Measurements from ENCODE around the gene CORO7. TPM values are rescaled to one million over a fixed set of nuclear protein-coding genes. Genes with fewer than 3 reads are reported as not detected.

CORO7 gene
- 13.9 to 19.3 TPM (median 16.2 TPM) in 5 replicates for total RNA-seq (2022; extraction: Qiagen RNA extraction; ENCODE audit: low read depth)

GRCh38 chr16:4416200-4417032 lies at the start of gene CORO7:
CORO7 (minus strand) TSS chr16:4416596; CDS start chr16:4416518, 78 bp downstream.

DNA sequence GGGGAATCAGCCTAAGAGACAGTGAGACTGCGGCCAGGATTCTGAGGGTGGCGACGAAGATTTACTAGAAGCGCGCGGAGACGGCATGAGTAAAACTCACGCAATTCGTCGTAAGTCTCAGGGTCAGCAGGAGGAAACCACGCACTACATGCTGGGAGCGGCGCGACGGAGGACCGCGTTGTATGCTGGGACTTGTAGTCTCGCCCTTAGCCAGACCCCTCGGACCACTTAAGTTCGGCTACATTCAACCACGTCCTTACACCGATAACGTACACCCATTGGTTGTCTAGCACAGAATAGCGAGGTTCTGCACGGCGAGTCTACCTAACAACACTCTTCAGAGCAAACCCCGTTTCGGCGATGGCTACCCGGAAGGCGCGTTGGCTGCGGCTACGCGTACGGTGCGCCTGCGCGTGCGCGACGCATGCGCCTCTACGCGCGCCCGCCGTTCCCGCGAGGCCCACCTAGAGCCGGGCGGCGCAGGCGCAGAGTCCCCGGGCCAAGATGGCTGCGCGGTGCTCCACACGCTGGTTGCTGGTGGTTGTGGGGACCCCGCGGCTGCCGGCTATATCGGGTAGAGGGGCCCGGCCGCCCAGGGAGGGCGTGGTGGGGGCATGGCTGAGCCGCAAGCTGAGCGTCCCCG lies 9.1 kb upstream of the CORO7 start, which contains the start of gene DNAJA3:
TSS of gene DNAJA3 (plus strand) at position 491 of the 643 bp plus-strand sequence. CDS start at position 505, 14 bp downstream.

GRCh38 chr16:4371357-4372000 lies 44.9 kb downstream of the CORO7 start, which contains the start of gene VASN:
VASN (plus strand) TSS chr16:4371848; CDS start chr16:4380878, 9,030 bp downstream.

DNA sequence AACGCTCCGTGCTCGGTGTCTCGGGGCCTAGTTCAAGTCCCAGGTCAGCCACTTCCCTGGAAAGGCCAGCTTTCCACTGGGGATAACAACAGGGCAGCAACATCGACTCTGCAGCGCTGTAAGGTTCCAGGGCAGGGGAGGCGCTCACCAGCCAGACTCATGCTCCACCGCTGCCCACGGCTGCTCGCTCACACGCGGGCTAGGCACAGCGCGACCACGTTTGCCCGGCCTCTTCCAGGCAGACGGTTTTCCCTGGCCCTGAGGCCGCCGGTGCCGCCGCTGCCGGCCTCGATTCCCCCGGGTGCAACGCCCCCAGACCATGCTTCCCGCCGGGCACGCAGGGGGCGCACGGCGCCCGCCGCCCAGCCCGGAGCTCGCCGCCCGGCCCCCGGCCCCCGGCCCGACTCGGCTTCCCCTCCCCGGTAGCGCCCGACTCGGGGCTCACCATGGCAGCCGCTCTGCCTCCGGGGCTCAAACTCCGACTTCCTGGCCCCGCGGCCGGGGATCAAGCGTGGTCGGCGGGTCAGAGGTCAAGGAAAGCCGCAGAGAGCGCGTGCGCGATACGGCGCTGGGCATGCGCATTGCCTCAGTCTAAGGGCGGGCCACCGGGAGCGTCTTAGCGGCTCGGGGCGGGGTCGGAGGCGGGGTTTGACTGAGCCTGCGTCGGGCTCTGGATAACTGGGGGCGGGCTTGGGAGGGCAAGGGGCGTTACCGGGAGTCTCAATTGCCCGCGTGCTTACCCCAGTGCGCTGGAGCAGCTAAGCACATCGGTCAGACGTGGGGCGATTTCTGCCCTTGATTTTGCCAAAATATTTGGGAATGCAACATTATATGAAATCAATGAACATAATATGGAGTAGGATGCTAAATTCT lies 65.4 kb downstream of the CORO7 start, which contains the start of gene PAM16:
TSS of gene PAM16 (minus strand) at position 535 of the 873 bp plus-strand sequence. CDS start at position 448, 87 bp downstream.

DNA sequence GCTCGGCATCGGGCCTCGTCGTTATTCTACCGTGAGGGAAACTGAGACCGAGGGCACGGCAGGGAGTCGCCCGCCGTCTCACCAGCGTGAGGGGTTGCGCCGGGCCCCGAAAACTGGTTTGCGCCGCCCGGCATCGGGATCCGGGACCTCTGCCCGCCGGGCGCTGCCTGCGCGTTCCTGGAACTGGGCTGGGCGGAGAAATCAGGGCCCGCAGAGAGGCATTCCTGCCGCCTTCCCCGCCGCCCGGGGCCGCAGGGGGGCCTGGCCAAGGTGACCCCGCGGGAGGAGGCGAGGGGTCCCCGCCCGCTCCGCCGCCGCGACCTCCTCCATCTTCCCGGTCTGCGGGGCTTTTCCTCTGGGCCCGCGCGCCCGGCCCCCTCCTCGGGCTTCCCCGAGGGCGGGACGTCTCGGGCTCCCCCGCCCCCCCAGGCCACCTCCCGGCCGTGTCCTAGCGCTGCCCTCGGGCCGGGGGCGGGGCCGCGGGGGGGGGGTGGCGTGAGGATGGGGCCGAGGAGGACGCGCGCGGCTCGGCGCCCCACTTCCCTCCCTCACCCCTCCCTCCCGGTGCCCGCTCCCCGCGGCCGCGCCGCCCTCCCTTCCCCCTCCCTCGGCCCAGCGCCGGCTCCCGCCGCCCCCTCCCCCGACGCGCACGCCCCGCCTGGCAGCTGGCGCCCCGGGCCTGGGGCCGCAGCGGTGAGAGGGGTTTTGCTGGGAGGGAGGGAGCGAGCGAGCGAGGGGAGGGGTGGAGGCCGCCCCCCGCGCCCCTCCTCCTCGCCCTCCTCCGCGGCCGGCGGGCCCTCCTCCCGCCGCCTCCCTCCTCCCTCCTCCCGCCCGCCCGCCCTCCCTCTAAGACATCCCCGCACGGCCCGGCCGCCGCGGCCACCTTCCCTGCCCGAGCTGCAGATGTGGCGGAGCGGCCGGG lies 100.9 kb downstream of the CORO7 start, which contains the start of gene GLIS2:
TSS of gene GLIS2 (plus strand) at position 882 of the 922 bp plus-strand sequence. CDS start 16,214 bp downstream, outside the sequence.

Other genes with a start within 250 kb of the CORO7 start
- 0.06 TPM in 1 of 5 replicates, not detected in the others for gene SRL, start 174.5 kb downstream of the CORO7 start, total RNA-seq (2022; extraction: Qiagen RNA extraction; ENCODE audit: low read depth)
- 14.5 to 21.1 TPM (median 18.9 TPM) in 5 replicates for gene TFAP4, start 143.6 kb downstream of the CORO7 start, total RNA-seq (2022; extraction: Qiagen RNA extraction; ENCODE audit: low read depth)
- gene GLIS2, start 100.5 kb downstream of the CORO7 start, total RNA-seq (2022; extraction: Qiagen RNA extraction; ENCODE audit: low read depth): 17.5 to 29.4 TPM (median 28.8 TPM) in 5 replicates
- gene PAM16, start 65.3 kb downstream of the CORO7 start, total RNA-seq (2022; extraction: Qiagen RNA extraction; ENCODE audit: low read depth): 58.5 to 74.5 TPM (median 66.4 TPM) in 5 replicates
- gene VASN, start 44.7 kb downstream of the CORO7 start, total RNA-seq (2022; extraction: Qiagen RNA extraction; ENCODE audit: low read depth): 3.7 to 6.9 TPM (median 6.2 TPM) in 5 replicates
- gene DNAJA3, start 9.3 kb upstream of the CORO7 start, total RNA-seq (2022; extraction: Qiagen RNA extraction; ENCODE audit: low read depth): 49.4 to 74.2 TPM (median 70.2 TPM) in 5 replicates
- gene NMRAL1, start 58.0 kb upstream of the CORO7 start, total RNA-seq (2022; extraction: Qiagen RNA extraction; ENCODE audit: low read depth): 42.6 to 47.1 TPM (median 45.8 TPM) in 5 replicates
- 55.8 to 63.3 TPM (median 60.4 TPM) in 5 replicates for gene HMOX2, start 59.8 kb upstream of the CORO7 start, total RNA-seq (2022; extraction: Qiagen RNA extraction; ENCODE audit: low read depth)
- 10.4 to 15.6 TPM (median 13.7 TPM) in 5 replicates for gene CDIP1, start 122.2 kb upstream of the CORO7 start, total RNA-seq (2022; extraction: Qiagen RNA extraction; ENCODE audit: low read depth)
- gene C16orf96, start 139.7 kb upstream of the CORO7 start, total RNA-seq (2022; extraction: Qiagen RNA extraction; ENCODE audit: low read depth): 0.04 to 0.06 TPM in 2 of 5 replicates, not detected in the others
- 24.3 to 67.9 TPM (median 60.3 TPM) in 5 replicates for gene UBALD1, start 198.3 kb upstream of the CORO7 start, total RNA-seq (2022; extraction: Qiagen RNA extraction; ENCODE audit: low read depth)
- 29.4 to 49.3 TPM (median 40.3 TPM) in 5 replicates for gene MGRN1, start 208.2 kb upstream of the CORO7 start, total RNA-seq (2022; extraction: Qiagen RNA extraction; ENCODE audit: low read depth)